AG04450 (cell line): ENCODE results near the gene NRTN. TPM values are rescaled to one million over a fixed set of nuclear protein-coding genes. Genes with fewer than 3 reads are reported as not detected.

Experiments used
- CTCF ChIA-PET: fragments of 300-600, 350-600 bp; formaldehyde crosslinking; extraction: SDS; loops from one replicate; lab custom pipeline; 2022; ENCODE audit warnings: antibody characterized with exemption, inconsistent platforms; lab: Charles Lee
- POLR2A ChIA-PET: fragments of 350-600 bp; formaldehyde crosslinking; extraction: SDS; loops from one replicate; lab custom pipeline; 2021; ENCODE audit warnings: antibody characterized with exemption, inconsistent platforms; lab: Yijun Ruan, JAX
- DNase-seq: peaks from one replicate; pipeline ENCODE4 v3.0.0-alpha.2; 2011; ENCODE audit warnings: low read depth, low spot score
- H3K27ac ChIP-seq: one replicate; pipeline ENCODE4 v1.5.1; 2012; ENCODE audit warnings: low read depth, low read length, control low read depth
- H3K27me3 ChIP-seq: one replicate; pipeline ENCODE4 v1.6.0; 2012; ENCODE audit warnings: low read length; ENCODE audit not compliant: control insufficient read depth, insufficient read depth
- H3K4me3 ChIP-seq: 2 replicates; pipeline ENCODE4 v1.5.1; 2011; ENCODE audit warnings: mild to moderate bottlenecking, low read depth, low read length, control low read depth
- H3K9me3 ChIP-seq: 2 replicates; pipeline ENCODE4 v1.5.1; 2012; ENCODE audit warnings: low read length; ENCODE audit not compliant: control insufficient read depth, insufficient read depth
- polyA plus RNA-seq: library from polyadenylated mRNA; depleted of rRNA; stranded (reverse); fragments of >200 nt; gene quantifications from 2 replicates; pipeline ENCODE4 v1.2.3, GENCODE V29; 2011
- TF ChIP-seq, protein P1 (sequence below): IDR thresholded peaks from 2 replicates; pipeline ENCODE4 v1.5.1; 2011; ENCODE audit warnings: low read depth, low read length, control low read depth, inconsistent platforms

Gene NRTN
- polyA plus RNA-seq, 1 experiment = 0.24 TPM

DNA sequence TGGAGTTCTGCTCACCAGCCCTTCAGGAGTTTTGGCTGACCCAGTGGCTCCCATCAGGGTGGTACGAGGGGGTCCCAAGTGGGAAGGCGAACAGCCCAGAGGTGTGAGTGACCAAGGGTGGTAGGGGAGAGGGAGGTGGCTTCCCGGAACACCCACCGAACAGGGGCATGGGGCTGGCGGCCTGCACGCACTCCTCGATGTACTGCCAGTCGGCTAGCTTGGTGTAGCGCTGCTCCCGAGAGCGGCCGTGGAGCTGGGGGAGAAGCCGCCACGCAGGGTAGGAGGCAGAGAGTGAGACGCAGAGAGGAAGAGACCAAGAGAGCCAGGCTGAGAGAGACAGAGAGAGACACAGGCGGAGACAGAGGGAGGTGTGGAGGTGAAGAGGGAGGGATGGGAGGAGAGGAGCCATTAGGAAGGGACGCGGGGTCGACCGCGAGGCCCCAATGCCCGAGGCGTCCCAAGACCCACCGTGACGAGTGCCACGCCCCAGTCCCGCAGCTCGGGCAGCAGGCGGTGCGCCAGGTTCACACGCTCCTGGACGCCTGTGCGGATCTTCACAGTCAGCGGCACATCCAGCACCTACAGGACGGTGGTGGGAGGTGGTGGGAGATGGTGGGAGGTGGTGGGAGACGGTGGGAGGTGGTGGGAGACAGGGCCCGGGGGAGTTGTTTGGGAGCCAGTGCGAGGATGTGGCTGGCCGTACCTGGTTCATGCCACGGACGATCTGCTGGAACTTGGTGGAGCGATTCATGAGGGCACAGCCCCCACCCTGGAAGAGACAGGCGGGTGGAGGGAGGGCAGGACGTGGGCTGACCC lies 18.1 kb upstream of the NRTN start:
- Histone ChIP-seq H3K27me3 (no peaks in the 10 kb centered on the region), H3K9me3 (peaks cover 9% of the 10 kb centered on the region; the same call in 1 of the 2 replicates), H3K4me3 (no peak overlapping the region), H3K27ac (no peak overlapping the region)
- TF ChIP-seq, protein P1, sequence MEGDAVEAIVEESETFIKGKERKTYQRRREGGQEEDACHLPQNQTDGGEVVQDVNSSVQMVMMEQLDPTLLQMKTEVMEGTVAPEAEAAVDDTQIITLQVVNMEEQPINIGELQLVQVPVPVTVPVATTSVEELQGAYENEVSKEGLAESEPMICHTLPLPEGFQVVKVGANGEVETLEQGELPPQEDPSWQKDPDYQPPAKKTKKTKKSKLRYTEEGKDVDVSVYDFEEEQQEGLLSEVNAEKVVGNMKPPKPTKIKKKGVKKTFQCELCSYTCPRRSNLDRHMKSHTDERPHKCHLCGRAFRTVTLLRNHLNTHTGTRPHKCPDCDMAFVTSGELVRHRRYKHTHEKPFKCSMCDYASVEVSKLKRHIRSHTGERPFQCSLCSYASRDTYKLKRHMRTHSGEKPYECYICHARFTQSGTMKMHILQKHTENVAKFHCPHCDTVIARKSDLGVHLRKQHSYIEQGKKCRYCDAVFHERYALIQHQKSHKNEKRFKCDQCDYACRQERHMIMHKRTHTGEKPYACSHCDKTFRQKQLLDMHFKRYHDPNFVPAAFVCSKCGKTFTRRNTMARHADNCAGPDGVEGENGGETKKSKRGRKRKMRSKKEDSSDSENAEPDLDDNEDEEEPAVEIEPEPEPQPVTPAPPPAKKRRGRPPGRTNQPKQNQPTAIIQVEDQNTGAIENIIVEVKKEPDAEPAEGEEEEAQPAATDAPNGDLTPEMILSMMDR = no peak
- DNase-seq = no peak
- POLR2A ChIA-PET = no interaction called here
- CTCF ChIA-PET = no interaction called here

DNA sequence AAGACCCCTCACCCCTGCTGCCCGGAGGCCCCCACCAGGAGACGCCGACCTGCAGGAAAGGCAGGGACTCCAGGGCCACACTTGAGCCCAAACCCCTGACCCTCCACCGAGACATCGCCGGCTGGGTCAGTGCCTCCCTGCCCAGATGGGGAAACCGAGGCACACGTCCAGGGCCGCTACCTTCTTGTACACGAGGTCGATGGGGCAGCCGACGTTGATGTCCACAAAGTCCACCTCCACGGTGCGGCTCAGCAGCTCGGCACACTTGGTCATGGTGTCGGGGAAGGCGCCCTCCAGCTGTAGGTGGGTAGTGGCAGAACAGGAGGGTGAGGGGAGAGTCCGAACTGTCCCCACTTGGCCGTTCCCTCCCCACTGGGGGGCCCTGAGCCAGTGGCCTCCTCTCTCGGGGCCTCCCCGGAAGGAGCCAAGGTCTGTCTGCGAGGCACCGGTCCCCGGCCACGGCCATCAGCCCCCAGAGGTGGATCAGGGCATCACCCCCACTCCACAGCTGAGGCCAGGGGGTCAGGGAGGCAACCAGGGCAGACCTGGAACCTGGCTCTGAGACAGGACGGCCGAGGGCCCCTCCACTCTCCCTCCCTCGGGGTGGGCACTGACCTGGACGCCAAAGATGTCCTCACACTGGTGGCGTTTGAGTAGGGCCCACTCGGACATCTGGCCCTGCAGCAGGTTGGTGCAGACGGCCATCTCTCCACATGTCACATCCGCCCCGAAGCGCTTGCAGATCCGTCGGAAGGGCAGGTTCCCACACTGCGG lies 17.3 kb upstream of the NRTN start:
- no peaks in the 10 kb centered on the region for H3K27me3 ChIP-seq
- H3K9me3 ChIP-seq = peaks cover 9% of the 10 kb centered on the region; the same call in 1 of the 2 replicates
- TF ChIP-seq, protein P1 = no peak
- CTCF ChIA-PET = no interaction called here
- no peak overlapping the region for H3K27ac ChIP-seq
- POLR2A ChIA-PET = no interaction called here
- no peak overlapping the region for H3K4me3 ChIP-seq
- no peak for DNase-seq

DNA sequence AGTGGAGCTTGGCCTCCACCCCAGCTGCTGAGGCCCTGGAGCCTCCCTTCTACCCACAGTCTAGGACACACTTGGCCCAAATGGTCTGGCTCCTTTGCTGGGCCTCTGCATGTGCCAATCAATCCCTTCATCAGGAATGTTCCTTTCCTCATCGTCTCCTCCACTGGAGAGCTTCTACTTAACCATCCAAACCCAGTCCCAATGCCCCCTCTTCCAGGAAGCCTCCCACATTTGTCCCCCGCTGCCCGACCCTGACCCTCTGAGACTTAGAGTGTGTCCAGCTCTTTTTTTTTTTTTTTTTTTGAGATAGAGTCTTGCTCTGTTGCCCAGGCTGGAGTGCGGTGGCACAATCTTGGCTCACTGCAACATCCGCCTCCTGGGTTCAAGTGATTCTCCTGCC lies 16.4 kb upstream of the NRTN start:
- DNase-seq = no peak
- TF ChIP-seq, protein P1 = no peak
- ChIA-PET CTCF (interaction anchor here (1.4 to 1.6 kb wide), 2 partner anchors 14 to 16 kb away, joined by 7 to 10 read pairs; no protein-coding TSS in a partner anchor), POLR2A (no interaction called here)
- Histone ChIP-seq H3K4me3 (no peak overlapping the region), H3K27ac (no peak overlapping the region), H3K27me3 (no peaks in the 10 kb centered on the region), H3K9me3 (peaks cover 9% of the 10 kb centered on the region; the same call in 1 of the 2 replicates)

DNA sequence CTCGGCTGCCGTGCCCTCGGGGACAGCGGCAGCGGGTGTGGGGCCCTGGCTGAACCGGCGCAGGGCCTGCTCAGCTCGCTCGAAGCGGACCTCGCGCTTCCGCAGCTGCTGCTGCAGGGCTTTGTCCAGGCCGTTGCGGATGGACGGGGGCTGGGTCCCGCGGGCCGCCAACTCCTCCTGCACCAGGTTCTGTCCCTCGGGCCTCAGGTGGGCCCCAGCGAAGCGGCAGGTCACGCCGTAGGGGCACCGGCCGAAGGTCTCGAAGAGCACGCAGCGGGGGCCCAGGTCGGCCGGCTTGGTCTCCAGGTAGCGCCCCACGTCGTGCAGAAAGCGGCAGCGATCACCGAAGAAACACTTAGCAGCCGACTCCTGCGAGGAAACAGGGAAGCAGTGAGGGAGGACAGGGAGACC lies 15.5 kb upstream of the NRTN start:
- TF ChIP-seq, protein P1 = no peak
- no peak for DNase-seq
- POLR2A ChIA-PET = no interaction called here
- CTCF ChIA-PET = interaction anchor here (1.4 to 6.9 kb wide), 3 partner anchors 15 kb away, joined by 7 to 69 read pairs (median 10); partner anchors contain the start of gene NRTN
- no peak overlapping the region for H3K4me3 ChIP-seq
- H3K27me3 ChIP-seq = no peaks in the 10 kb centered on the region
- no peak overlapping the region for H3K27ac ChIP-seq
- H3K9me3 ChIP-seq = peaks cover 9% of the 10 kb centered on the region; the same call in 1 of the 2 replicates
